Adrenal gland (tissue), 5 donors: ENCODE measurements around the gene MAP7.

ENCODE experiments used
- CTCF ChIP-seq, 6 experiments: fragments of 450-650 bp in 4 of 6; fragments of 200-600 bp in 2 of 6; sonication (generic) in 1 of 6; IDR thresholded peaks; 1 replicate in 5 of 6; 2 replicates in 1 of 6; pipeline versions ENCODE4 v1.5.1 to v1.8.0; 2016 to 2021; ENCODE audit warnings: antibody characterized with exemption in 6 of 6, mild to moderate bottlenecking in 2 of 6, moderate library complexity in 1 of 6
- POLR2A ChIP-seq, 2 donors: fragments of 450-650 bp; IDR thresholded peaks; one replicate each; pipeline ENCODE4 v1.6.1; 2017; ENCODE audit warnings: antibody characterized with exemption in 2 of 2, mild to moderate bottlenecking in 2 of 2, moderate library complexity in 1 of 2
- donor health status: DM: no; HTN: no; CAD: no.

GRCh38 chr6:136576821-136577220 lies 26.6 kb upstream of the MAP7 start:
- no peak for TF ChIP-seq CTCF (IDR thresholded peaks at IDR 0.05)
- no peak for TF ChIP-seq POLR2A (IDR thresholded peaks at IDR 0.05)
